HUES6 (cell line): ENCODE data around the gene CAMK1.

Experiments used
- H3K27ac ChIP-seq: 2 replicates; pipeline ENCODE4 v1.7.0; 2013; ENCODE audit warnings: low read depth, mild to moderate bottlenecking, low read length, inconsistent platforms
- H3K27me3 ChIP-seq: 2 replicates; pipeline ENCODE4 v1.6.1; 2013; ENCODE audit warnings: low read length; ENCODE audit not compliant: control insufficient read depth, insufficient read depth
- H3K36me3 ChIP-seq: 2 replicates; pipeline ENCODE4 v1.6.1; 2013; ENCODE audit warnings: low read length; ENCODE audit not compliant: control insufficient read depth, insufficient read depth
- H3K4me1 ChIP-seq: 2 replicates; pipeline ENCODE4 v1.6.1; 2013; ENCODE audit warnings: low read length; ENCODE audit not compliant: control insufficient read depth, insufficient read depth
- H3K4me3 ChIP-seq: 2 replicates; pipeline ENCODE4 v1.5.1; 2013; ENCODE audit warnings: low read depth, low read length
- H3K9ac ChIP-seq: one replicate; pipeline ENCODE4 v1.6.1; 2013; ENCODE audit warnings: mild to moderate bottlenecking, low read length
- H3K9me3 ChIP-seq: 2 replicates; pipeline ENCODE4 v1.6.1; 2013; ENCODE audit warnings: low read depth, low read length; ENCODE audit not compliant: control insufficient read depth, insufficient read depth

Gene CAMK1

GRCh38 chr3:9769426-9770275 is at the start of gene CAMK1:
TSS of gene CAMK1 (minus strand) at chr3:9769947. CDS start at chr3:9767749, 2,198 bp downstream.
- peaks cover 16% of the 10 kb centered on the region for H3K4me1 ChIP-seq
- peaks cover 11% of the 10 kb centered on the region for H3K27me3 ChIP-seq
- H3K4me3 ChIP-seq: peak within 1 kb of the TSS; percentile 71
- H3K9ac ChIP-seq: peak within 1 kb of the TSS; percentile 49
- no peaks in the 10 kb centered on the region for H3K36me3 ChIP-seq
- no peak within 1 kb of the TSS for H3K27ac ChIP-seq
- no peaks in the 10 kb centered on the region for H3K9me3 ChIP-seq

GRCh38 chr3:9818666-9819335 is 49.1 kb upstream of the CAMK1 start:
- Histone ChIP-seq H3K4me1 (no peaks in the 10 kb centered on the region), H3K9me3 (no peaks in the 10 kb centered on the region), H3K9ac (no peak overlapping the region), H3K27ac (no peak overlapping the region), H3K27me3 (no peaks in the 10 kb centered on the region), H3K36me3 (no peaks in the 10 kb centered on the region), H3K4me3 (no peak overlapping the region)

- no peaks in the 10 kb centered on the region for H3K9me3 ChIP-seq
- H3K4me1 ChIP-seq: no peaks in the 10 kb centered on the region
- peaks cover 6% of the 10 kb centered on the region; the same call in 1 of the 2 replicates for H3K36me3 ChIP-seq
- no peaks in the 10 kb centered on the region for H3K27me3 ChIP-seq
- no peak overlapping the region for H3K4me3 ChIP-seq
- no peak overlapping the region for H3K9ac ChIP-seq
- no peak overlapping the region for H3K27ac ChIP-seq
Measured at GRCh38 chr3:9817436-9817835, 47.7 kb upstream of the CAMK1 start.

- H3K9me3 ChIP-seq: no peaks in the 10 kb centered on the region
- no peak overlapping the region for H3K27ac ChIP-seq
- no peak overlapping the region for H3K9ac ChIP-seq
- H3K27me3 ChIP-seq: peaks cover 5% of the 10 kb centered on the region; the same call in 1 of the 2 replicates
- no peaks in the 10 kb centered on the region for H3K4me1 ChIP-seq
- no peak overlapping the region for H3K4me3 ChIP-seq
- H3K36me3 ChIP-seq: peaks cover 6% of the 10 kb centered on the region; the same call in 1 of the 2 replicates
Measured at GRCh38 chr3:9815986-9816385, 46.2 kb upstream of the CAMK1 start.

- Histone ChIP-seq H3K36me3 (peaks cover 6% of the 10 kb centered on the region; the same call in 1 of the 2 replicates), H3K27ac (no peak overlapping the region), H3K4me1 (peaks cover 13% of the 10 kb centered on the region; the same call in 1 of the 2 replicates), H3K27me3 (peaks cover 12% of the 10 kb centered on the region), H3K9ac (no peak overlapping the region), H3K9me3 (no peaks in the 10 kb centered on the region), H3K4me3 (no peak overlapping the region)
Measured at GRCh38 chr3:9812870-9813483, 43.2 kb upstream of the CAMK1 start.

GRCh38 chr3:9810846-9811245 is 41.1 kb upstream of the CAMK1 start:
- Histone ChIP-seq H3K36me3 (peaks cover 20% of the 10 kb centered on the region), H3K4me1 (peaks cover 13% of the 10 kb centered on the region; the same call in 1 of the 2 replicates), H3K27ac (no peak overlapping the region), H3K9ac (no peak overlapping the region), H3K9me3 (no peaks in the 10 kb centered on the region), H3K27me3 (peaks cover 12% of the 10 kb centered on the region), H3K4me3 (peak overlapping the region; percentile 61)

GRCh38 chr3:9810433-9810770 is 40.7 kb upstream of the CAMK1 start:
- Histone ChIP-seq H3K9ac (peak overlapping the region; percentile 80), H3K4me1 (peaks cover 13% of the 10 kb centered on the region; the same call in 1 of the 2 replicates), H3K9me3 (no peaks in the 10 kb centered on the region), H3K27ac (no peak overlapping the region), H3K27me3 (peaks cover 12% of the 10 kb centered on the region), H3K4me3 (peak overlapping the region; percentile 61), H3K36me3 (peaks cover 25% of the 10 kb centered on the region)

- H3K9me3 ChIP-seq: no peaks in the 10 kb centered on the region
- no peak within 1 kb of the TSS for H3K27ac ChIP-seq
- H3K27me3 ChIP-seq: peaks cover 12% of the 10 kb centered on the region
- H3K4me3 ChIP-seq: peak within 1 kb of the TSS; percentile 61
- peak within 1 kb of the TSS; percentile 80 for H3K9ac ChIP-seq
- H3K36me3 ChIP-seq: peaks cover 31% of the 10 kb centered on the region
- H3K4me1 ChIP-seq: peaks cover 13% of the 10 kb centered on the region; the same call in 1 of the 2 replicates
Measured at GRCh38 chr3:9809615-9810432, 40.1 kb upstream of the CAMK1 start, which contains the start of gene TTLL3. TSS of gene TTLL3 (plus strand) at chr3:9810262. CDS start at chr3:9810662, 400 bp downstream.

GRCh38 chr3:9809239-9809614 is 39.5 kb upstream of the CAMK1 start:
- Histone ChIP-seq H3K9me3 (no peaks in the 10 kb centered on the region), H3K4me3 (peak overlapping the region; percentile 61), H3K36me3 (peaks cover 36% of the 10 kb centered on the region), H3K9ac (peak overlapping the region; percentile 80), H3K4me1 (peaks cover 13% of the 10 kb centered on the region; the same call in 1 of the 2 replicates), H3K27ac (no peak overlapping the region), H3K27me3 (peaks cover 12% of the 10 kb centered on the region)

- H3K4me1 ChIP-seq: peaks cover 13% of the 10 kb centered on the region; the same call in 1 of the 2 replicates
- no peak overlapping the region for H3K9ac ChIP-seq
- H3K4me3 ChIP-seq: no peak overlapping the region
- H3K27ac ChIP-seq: no peak overlapping the region
- peaks cover 44% of the 10 kb centered on the region for H3K36me3 ChIP-seq
- peaks cover 12% of the 10 kb centered on the region for H3K27me3 ChIP-seq
- no peaks in the 10 kb centered on the region for H3K9me3 ChIP-seq
Measured at GRCh38 chr3:9808345-9809037, 38.7 kb upstream of the CAMK1 start.
